OCI-M1 (cell line): ENCODE measurements around the gene REEP2.
"Not testable (repeated sequence)": the region's sequence is repeated elsewhere in the genome, so short reads cannot be mapped to it uniquely, and the experiment has no call there.

Experiments used
- DNase-seq: peaks from one replicate; lab custom pipeline; 2025; lab: John Stamatoyannopoulos, UW

REEP2 gene, protein sequence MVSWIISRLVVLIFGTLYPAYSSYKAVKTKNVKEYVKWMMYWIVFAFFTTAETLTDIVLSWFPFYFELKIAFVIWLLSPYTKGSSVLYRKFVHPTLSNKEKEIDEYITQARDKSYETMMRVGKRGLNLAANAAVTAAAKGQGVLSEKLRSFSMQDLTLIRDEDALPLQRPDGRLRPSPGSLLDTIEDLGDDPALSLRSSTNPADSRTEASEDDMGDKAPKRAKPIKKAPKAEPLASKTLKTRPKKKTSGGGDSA

GRCh38 chr5:138438724-138439476 lies at the start of gene REEP2:
TSS of gene REEP2 (plus strand) at chr5:138439057. CDS start at chr5:138439209, 152 bp downstream.
- DNase-seq = peak; percentile 64

- DNase-seq = no peak
These were observed 49.5 kb upstream of the REEP2 start for GRCh38 chr5:138389332-138389731.

DNA sequence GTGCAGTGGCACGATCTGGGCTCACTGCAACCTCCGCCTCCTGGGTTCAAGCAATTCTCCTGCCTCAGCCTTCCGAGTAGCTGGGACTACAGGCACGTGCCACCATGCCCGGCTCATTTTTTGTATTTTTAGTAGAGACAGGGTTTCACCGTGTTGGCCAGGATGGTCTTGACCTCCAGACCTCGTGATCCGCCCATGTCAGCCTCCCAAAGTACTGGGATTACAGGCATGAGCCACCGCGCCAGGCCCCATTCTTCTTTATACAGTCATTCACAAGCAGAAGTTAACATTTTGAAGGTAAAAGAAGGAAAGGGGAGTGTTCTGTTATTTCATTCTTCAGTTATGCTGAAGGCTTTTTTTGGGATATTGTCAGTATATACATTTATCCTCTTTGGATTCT lies 48.9 kb upstream of the REEP2 start:
- DNase-seq = not testable (repeated sequence)

DNA sequence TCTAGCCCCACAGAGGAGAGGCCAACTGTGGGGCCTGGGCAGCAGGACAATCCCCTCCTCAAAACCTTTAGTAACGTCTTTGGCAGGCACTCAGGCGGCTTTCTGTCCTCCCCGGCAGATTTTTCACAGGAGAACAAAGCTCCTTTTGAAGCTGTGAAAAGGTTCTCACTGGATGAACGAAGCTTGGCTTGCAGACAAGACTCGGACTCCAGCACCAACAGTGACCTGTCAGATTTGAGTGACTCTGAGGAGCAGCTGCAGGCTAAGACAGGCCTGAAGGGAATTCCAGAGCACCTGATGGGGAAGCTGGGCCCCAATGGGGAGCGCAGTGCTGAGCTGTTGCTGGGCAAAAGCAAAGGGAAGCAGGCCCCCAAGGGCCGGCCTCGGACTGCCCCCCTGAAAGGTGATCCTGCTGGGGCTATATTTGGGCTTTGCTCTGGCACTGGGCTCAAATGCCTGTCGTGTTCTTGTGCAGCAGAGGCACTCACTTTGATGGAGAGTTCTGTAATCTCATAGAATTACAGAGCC lies 46.9 kb upstream of the REEP2 start:
- no peak for DNase-seq

GRCh38 chr5:138402640-138403039 lies 36.2 kb upstream of the REEP2 start:
- no peak for DNase-seq

DNA sequence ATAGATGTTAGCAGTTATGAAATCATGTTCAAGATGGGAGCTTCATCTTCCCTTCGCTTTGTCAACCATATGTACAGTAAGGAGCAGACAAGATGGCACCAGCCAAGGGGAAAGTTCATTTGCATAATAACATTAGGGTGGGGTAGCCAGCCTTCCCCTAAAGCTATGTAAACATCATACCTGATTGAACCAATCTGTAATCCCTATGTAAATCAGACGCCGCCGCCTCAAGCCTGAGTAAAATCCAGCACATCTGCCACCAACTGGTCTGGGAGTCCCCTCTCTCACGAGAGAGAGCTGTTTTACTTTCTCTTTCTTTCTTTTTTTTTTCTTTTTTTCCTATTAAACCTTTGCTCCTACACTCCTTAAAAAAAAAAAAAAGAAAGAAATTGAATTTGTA lies 30.8 kb upstream of the REEP2 start:
- DNase-seq = no peak

- peak; percentile 48 for DNase-seq
These were observed 27.7 kb upstream of the REEP2 start for GRCh38 chr5:138410996-138411640.

GRCh38 chr5:138418444-138418843 lies 20.4 kb upstream of the REEP2 start:
- no peak for DNase-seq

- DNase-seq = no peak
These were observed 13.8 kb upstream of the REEP2 start for GRCh38 chr5:138425079-138425478.

GRCh38 chr5:138435943-138436342 lies 2.9 kb upstream of the REEP2 start:
- no peak for DNase-seq

DNA sequence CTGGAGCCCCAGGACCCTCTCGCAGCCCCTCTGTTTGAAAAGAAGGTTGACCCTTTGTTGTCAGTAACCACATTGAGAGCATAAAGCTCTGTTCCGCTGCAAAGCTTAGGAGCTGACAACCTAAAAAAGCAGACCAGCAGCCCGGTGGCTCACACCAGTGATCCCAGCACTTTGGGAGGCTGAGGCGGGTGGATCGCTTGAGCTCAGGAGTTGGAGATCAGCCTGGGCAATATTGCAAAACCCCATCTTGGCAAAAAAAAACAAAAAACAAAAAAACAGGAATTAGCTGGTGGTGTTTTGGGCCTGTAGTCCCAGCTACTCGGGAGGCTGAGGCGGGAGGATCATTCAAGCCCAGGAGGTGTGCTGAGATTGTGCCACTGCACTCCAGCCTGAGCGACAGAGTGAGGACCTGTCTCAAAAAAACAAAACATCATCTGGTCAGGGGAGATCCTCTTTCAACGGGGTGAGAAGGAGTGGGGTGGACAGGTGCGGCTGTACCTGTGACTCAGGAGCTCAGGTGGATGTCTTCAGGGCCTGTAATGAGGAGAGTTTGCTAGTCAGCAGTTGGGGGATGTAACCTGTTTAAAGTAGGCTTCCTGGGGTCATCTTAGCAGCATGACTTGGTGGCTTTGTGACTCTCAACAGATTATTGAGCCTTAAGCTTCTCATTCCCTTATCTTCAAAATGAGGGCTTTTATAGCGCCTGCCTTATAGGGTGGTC lies 694 bp upstream of the REEP2 start:
- DNase-seq = no peak

DNA sequence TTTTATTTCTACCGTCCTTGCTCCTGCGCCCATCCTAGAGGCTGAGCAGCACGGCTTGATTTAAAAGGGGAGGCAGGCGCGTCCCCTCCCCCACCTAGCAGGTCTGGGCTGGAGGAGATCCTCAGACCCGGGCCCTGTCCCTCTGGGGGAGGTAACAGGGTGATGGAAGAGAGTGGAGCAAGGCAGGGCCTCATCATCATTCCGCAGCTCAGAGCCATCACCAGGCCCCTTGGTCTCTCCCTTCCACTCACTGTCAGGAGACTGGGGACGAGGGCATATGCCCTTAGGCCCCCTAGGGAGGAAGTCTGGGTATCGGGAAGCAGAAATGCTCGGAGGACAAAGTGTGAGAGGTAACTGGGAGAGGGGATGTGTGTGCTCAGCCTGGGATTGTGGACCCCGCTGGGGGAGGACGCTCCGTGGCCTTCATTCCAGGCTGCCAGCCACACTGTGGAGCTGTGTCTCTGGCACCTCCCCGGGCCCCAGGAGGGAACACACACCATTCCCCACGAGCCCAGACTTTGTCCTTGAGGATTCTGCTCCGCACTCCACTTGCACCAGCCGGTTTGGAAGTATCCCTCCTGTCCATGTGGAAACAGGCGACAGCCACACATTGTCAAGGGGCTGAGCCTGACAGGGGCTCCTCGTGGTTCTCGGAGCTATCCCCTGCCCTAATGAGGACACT lies 761 bp downstream of the REEP2 start:
- no peak for DNase-seq

GRCh38 chr5:138440159-138441073 lies 1.6 kb downstream of the REEP2 start:
- no peak for DNase-seq

- DNase-seq = no peak
These were observed 2.4 kb downstream of the REEP2 start for GRCh38 chr5:138441221-138441620.

DNA sequence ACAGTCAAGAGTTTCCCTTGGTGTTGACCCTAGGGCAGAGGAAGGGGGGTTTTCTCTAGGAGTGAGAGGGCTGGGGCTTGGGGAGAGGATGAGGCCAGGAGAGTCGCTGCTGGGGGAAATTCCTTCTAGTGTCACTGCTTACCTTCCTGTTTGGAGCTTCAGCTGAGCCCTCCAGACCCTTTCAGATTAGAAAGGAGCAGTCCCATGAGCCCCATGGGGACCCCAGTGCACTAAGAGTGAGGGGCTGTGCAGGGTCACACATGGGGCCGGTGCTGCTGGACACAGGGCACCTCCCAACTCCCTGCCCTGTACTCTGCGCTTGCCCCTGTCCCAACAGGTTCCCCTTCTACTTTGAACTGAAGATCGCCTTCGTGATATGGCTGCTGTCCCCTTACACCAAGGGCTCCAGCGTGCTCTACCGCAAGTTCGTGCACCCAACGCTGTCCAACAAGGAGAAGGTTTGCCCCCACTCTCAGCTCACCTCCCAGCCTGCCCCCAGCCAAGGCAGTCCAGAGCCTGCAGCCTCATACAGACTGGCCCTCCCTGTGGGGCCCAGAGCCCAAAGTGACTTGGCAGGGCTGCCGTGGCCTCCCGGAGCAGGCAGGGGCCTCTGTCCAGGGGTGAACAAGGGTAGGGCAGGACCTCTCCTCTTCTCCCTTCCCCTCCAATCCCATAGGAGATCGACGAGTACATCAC lies 5.4 kb downstream of the REEP2 start:
- DNase-seq = no peak

DNA sequence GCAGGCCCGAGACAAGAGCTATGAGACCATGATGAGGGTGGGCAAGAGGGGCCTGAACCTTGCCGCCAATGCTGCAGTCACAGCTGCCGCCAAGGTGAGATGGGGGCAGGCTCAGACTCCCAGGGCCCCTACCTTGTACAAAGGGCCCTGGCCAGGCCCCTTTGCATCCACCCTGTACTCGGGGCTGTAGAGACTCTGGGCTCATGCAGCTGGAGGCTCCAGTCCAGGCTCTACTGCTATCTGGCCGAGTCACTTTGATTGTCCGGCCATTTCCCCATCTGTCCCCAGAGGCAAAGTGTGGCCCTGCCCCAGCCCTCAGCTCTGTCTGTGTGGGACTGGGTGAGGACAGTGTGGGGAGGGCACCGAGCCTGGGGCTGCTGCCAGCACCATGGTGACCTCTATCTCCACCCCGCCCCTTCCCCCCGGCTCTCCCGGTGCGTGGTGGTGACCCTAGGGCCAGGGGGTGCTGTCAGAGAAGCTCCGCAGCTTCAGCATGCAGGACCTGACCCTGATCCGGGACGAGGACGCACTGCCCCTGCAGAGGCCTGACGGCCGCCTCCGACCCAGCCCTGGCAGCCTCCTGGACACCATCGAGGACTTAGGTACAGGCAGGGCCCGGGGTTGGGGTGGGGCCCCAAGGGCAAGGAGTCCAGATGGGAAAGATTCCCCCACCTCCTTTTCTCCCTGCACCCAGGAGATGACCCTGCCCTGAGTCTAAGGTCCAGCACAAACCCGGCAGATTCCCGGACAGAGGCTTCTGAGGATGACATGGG lies 6.1 kb downstream of the REEP2 start:
- DNase-seq = no peak

GRCh38 chr5:138445547-138446271 lies 6.9 kb downstream of the REEP2 start:
- peak; percentile 19 for DNase-seq

GRCh38 chr5:138448070-138448469 lies 9.2 kb downstream of the REEP2 start:
- DNase-seq = no peak
